IMR-90 (cell line): ENCODE results near the gene PAMR1. TPM values are rescaled to one million over a fixed set of nuclear protein-coding genes. Genes with fewer than 3 reads are reported as not detected.

Source experiments
- ATAC-seq: fragments of 200-7000 bp; cut with Tn5 transposase; 2 replicates; pipeline ENCODE4 v1.9.1; 2020; ENCODE audit warnings: low read depth, mild to moderate bottlenecking, moderate library complexity
- BruUV-seq: library from RNA; stranded (reverse); fragments of 400-500 nt; replicated peaks from 2 replicates; lab custom pipeline; 2021; lab: Mats Ljungman, UMichigan
- CTCF ChIA-PET: fragments of 300-600 bp; formaldehyde crosslinking; extraction: SDS; loops from one replicate; lab custom pipeline; 2021; ENCODE audit warnings: antibody characterized with exemption; lab: Yijun Ruan, JAX
- POLR2A ChIA-PET: fragments of 300-600 bp; sonication (Branson Sonifier 250); formaldehyde crosslinking; loops from one replicate; lab custom pipeline; 2022; ENCODE audit warnings: antibody characterized with exemption; ENCODE audit not compliant: unreplicated experiment; lab: Charles Lee
- DNase-seq: peaks from one replicate; pipeline ENCODE4 v3.0.0; 2013
- H2AFZ ChIP-seq: replicated peaks from 2 replicates; pipeline ENCODE3; 2013; ENCODE audit warnings: low read length, mild to moderate bottlenecking; ENCODE audit not compliant: poor library complexity
- H2AK5ac ChIP-seq: 2 replicates; pipeline ENCODE4 v1.6.1; 2013; ENCODE audit warnings: low read depth, low read length, inconsistent platforms
- H2AK9ac ChIP-seq: replicated peaks from 2 replicates; pipeline ENCODE3; 2013; ENCODE audit warnings: mild to moderate bottlenecking, low read depth, low read length, moderate library complexity; ENCODE audit not compliant: poor library complexity
- H2BK120ac ChIP-seq: 2 replicates; pipeline ENCODE4 v1.6.1; 2013; ENCODE audit warnings: low read depth, low read length, inconsistent platforms
- H2BK15ac ChIP-seq: 3 replicates; pipeline ENCODE4 v1.6.1; 2013; ENCODE audit warnings: low read depth, low read length, inconsistent platforms
- H2BK20ac ChIP-seq: 2 replicates; pipeline ENCODE4 v1.6.1; 2013; ENCODE audit warnings: low read depth, mild to moderate bottlenecking, inconsistent platforms, low read length, moderate library complexity
- H2BK5ac ChIP-seq: 2 replicates; pipeline ENCODE4 v1.6.1; 2013; ENCODE audit warnings: mild to moderate bottlenecking, low read depth, low read length, inconsistent platforms; ENCODE audit not compliant: poor library complexity, severe bottlenecking
- H3K14ac ChIP-seq: replicated peaks from 2 replicates; pipeline ENCODE4 v1.6.1; 2013; ENCODE audit warnings: low read depth, low read length, inconsistent platforms
- H3K18ac ChIP-seq: 2 replicates; pipeline ENCODE4 v1.6.1; 2013; ENCODE audit warnings: low read depth, low read length, control low read depth
- H3K23ac ChIP-seq: 2 replicates; pipeline ENCODE4 v1.6.1; 2013; ENCODE audit warnings: low read depth, low read length, inconsistent platforms
- H3K27ac ChIP-seq: 2 replicates; pipeline ENCODE4 v1.5.1; 2013; ENCODE audit warnings: mild to moderate bottlenecking, control low read depth, low read length; ENCODE audit not compliant: insufficient read depth
- H3K27me3 ChIP-seq: 2 replicates; pipeline ENCODE4 v1.6.1; 2013; ENCODE audit warnings: low read length; ENCODE audit not compliant: control insufficient read depth, insufficient read depth
- H3K36me3 ChIP-seq: 2 replicates; pipeline ENCODE4 v1.6.1; 2013; ENCODE audit warnings: low read length, mixed read lengths; ENCODE audit not compliant: control insufficient read depth, insufficient read depth
- H3K4ac ChIP-seq: 2 replicates; pipeline ENCODE4 v1.6.1; 2013; ENCODE audit warnings: low read depth, low read length, inconsistent platforms
- H3K4me1 ChIP-seq: 2 replicates; pipeline ENCODE4 v1.6.1; 2013; ENCODE audit warnings: low read length, mixed read lengths; ENCODE audit not compliant: control insufficient read depth, insufficient read depth
- H3K4me2 ChIP-seq: 2 replicates; pipeline ENCODE4 v1.6.1; 2013; ENCODE audit warnings: low read depth, mild to moderate bottlenecking, control low read depth, low read length, moderate library complexity
- H3K4me3 ChIP-seq: 2 replicates; pipeline ENCODE4 v1.5.1; 2013; ENCODE audit warnings: low read depth, mild to moderate bottlenecking, control low read depth, low read length, moderate library complexity; ENCODE audit not compliant: insufficient read depth
- H3K56ac ChIP-seq: 2 replicates; pipeline ENCODE4 v1.6.1; 2013; ENCODE audit warnings: low read length, inconsistent platforms; ENCODE audit not compliant: insufficient read depth; ENCODE audit errors: extremely low read depth
- H3K79me1 ChIP-seq, 2 experiments: 2 replicates each; pipeline ENCODE4 v1.6.1; 2013; ENCODE audit warnings: low read length in 2 of 2, inconsistent platforms in 1 of 2, low read depth in 1 of 2
- H3K9ac ChIP-seq: 2 replicates; pipeline ENCODE4 v1.6.1; 2013; ENCODE audit warnings: low read depth, low read length, control low read depth
- H3K9me1 ChIP-seq: 2 replicates; pipeline ENCODE4 v1.6.1; 2013; ENCODE audit warnings: low read length, inconsistent platforms; ENCODE audit not compliant: insufficient read depth
- H3K9me3 ChIP-seq: 2 replicates; pipeline ENCODE4 v1.6.1; 2013; ENCODE audit warnings: low read length; ENCODE audit not compliant: control insufficient read depth, insufficient read depth
- H4K20me1 ChIP-seq: 2 replicates; pipeline ENCODE4 v1.6.1; 2013; ENCODE audit warnings: low read length, inconsistent platforms; ENCODE audit not compliant: insufficient read depth
- H4K5ac ChIP-seq: 2 replicates; pipeline ENCODE4 v1.6.1; 2013; ENCODE audit warnings: mild to moderate bottlenecking, low read depth, low read length, control low read depth
- H4K8ac ChIP-seq, 2 experiments: 2 replicates each; pipeline ENCODE4 v1.6.1; 2013; ENCODE audit warnings: low read depth in 2 of 2, low read length in 2 of 2, control low read depth in 1 of 2, inconsistent platforms in 1 of 2
- H4K91ac ChIP-seq: 2 replicates; pipeline ENCODE4 v1.6.1; 2013; ENCODE audit warnings: low read depth, low read length, inconsistent platforms; ENCODE audit not compliant: insufficient read depth
- BHLHE40 ChIP-seq: fragments of 150-350 bp; IDR thresholded peaks from 2 replicates; pipeline ENCODE4 v1.6.1; 2016; ENCODE audit warnings: mild to moderate bottlenecking, low read depth, low read length
- FOS ChIP-seq: fragments of 150-350 bp; IDR thresholded peaks from 2 replicates; pipeline ENCODE4 v1.6.1; 2016; ENCODE audit warnings: low read depth, low read length
- MAZ ChIP-seq: IDR thresholded peaks from 2 replicates; pipeline ENCODE4 v1.6.1; 2012; ENCODE audit warnings: low read depth, mild to moderate bottlenecking, low read length, improper control_type of control experiment, moderate library complexity, borderline replicate concordance
- RFX5 ChIP-seq: IDR thresholded peaks from 2 replicates; pipeline ENCODE4 v1.8.0; 2012; ENCODE audit warnings: low read depth, mild to moderate bottlenecking, low read length, moderate library complexity
- SMC3 ChIP-seq: fragments of 150-350 bp; IDR thresholded peaks from 2 replicates; pipeline ENCODE4 v1.6.1; 2016; ENCODE audit warnings: low read depth, mild to moderate bottlenecking, antibody characterized with exemption, low read length, moderate library complexity
- WGBS, 2 experiments: methylation state at CpG; one replicate each; pipeline versions ENCODE4 v1.1.5 to v1.1.7; 2013; ENCODE audit warnings: missing lambda C conversion rate in 2 of 2; ENCODE audit not compliant: insufficient read length in 1 of 2; ENCODE audit errors: extremely low coverage in 2 of 2; 5-methylcytosine and 5-hydroxymethylcytosine counted together
- dilution Hi-C: fragments of 300-500 bp; cut with HindIII; formaldehyde crosslinking; loops from one replicate; pipeline ENCODE4 v1.14.3; 2018; ENCODE audit warnings: low sequenced_read_pairs; ENCODE audit not compliant: unreplicated experiment
- in situ Hi-C: fragments of 300-500 bp; cut with MboI; formaldehyde crosslinking; loops from 3 replicates; pipeline ENCODE4 v1.14.3; 2019; ENCODE audit warnings: low sequenced_read_pairs, inconsistent platforms, mixed read lengths
- intact Hi-C: fragments of 100-400 bp; cut with micrococcal nuclease; formaldehyde crosslinking; loops from 2 replicates; pipeline ENCODE4 v1.10.0; 2022
- polyA plus RNA-seq, 3 experiments: library from polyadenylated mRNA; depleted of rRNA; stranded (reverse); fragments of >200 nt; gene quantifications; 2 replicates each; pipeline ENCODE4 v1.2.3, GENCODE V29; 2012; ENCODE audit warnings: low replicate concordance in 1 of 3
- total RNA-seq: library from RNA; depleted of rRNA; stranded (reverse); fragments of >200 nt; gene quantifications from 2 replicates; pipeline ENCODE4 v1.2.3, GENCODE V29; 2012
- TF ChIP-seq, protein P1 (sequence below): fragments of 150-350 bp; IDR thresholded peaks from 2 replicates; pipeline ENCODE4 v1.6.1; 2016; ENCODE audit warnings: low read depth, mild to moderate bottlenecking, low read length, moderate library complexity, borderline replicate concordance

Gene PAMR1
- total and polyA plus RNA-seq, 2 of the 4 experiments (the other 2 are of a cell fraction) = 70.7 to 80.7 TPM

GRCh38 chr11:35470616-35471015, 54.8 kb downstream of the PAMR1 start:
- Histone ChIP-seq H2BK5ac (no peak overlapping the region), H2BK15ac (no peak overlapping the region), H2BK20ac (no peak overlapping the region), H3K27me3 (no peaks in the 10 kb centered on the region), H3K56ac (no peak overlapping the region), H3K4me2 (no peak overlapping the region), H2AK9ac (no peak overlapping the region), H4K5ac (no peak overlapping the region), H3K27ac (no peak overlapping the region), H3K9me1 (peaks cover 7% of the 10 kb centered on the region; the same call in 1 of the 2 replicates), H3K9ac (no peak overlapping the region), H3K9me3 (no peaks in the 10 kb centered on the region), H2AFZ (no peak overlapping the region), H2BK120ac (no peak overlapping the region), H3K36me3 (peaks cover 52% of the 10 kb centered on the region), H2AK5ac (no peak overlapping the region), H4K8ac (no peak overlapping the region), H4K91ac (no peak overlapping the region), H3K18ac (no peak overlapping the region), H3K79me1 (0 out of 4 replicates have a peak, but pooled peaks cover 0 to 6% of the 10 kb centered on the region in 2 experiments), H4K20me1 (no peaks in the 10 kb centered on the region), H3K4me3 (no peak overlapping the region), H3K23ac (no peak overlapping the region), H3K4me1 (no peaks in the 10 kb centered on the region), H3K4ac (no peak overlapping the region), H3K14ac (no peak overlapping the region)
- in situ Hi-C loops (no loop called here), dilution Hi-C loops (no loop called here), intact Hi-C loops (no loop called here)
- no peak for ATAC-seq
- ChIA-PET POLR2A (interaction anchor here (0.6 kb wide), 1 partner anchor 15 kb away, joined by 3 read pairs; no protein-coding TSS in a partner anchor), CTCF (no interaction called here)
- TF ChIP-seq MAZ (no peak), SMC3 (no peak), FOS (no peak), RFX5 (no peak), BHLHE40 (no peak)
- TF ChIP-seq, protein P1, sequence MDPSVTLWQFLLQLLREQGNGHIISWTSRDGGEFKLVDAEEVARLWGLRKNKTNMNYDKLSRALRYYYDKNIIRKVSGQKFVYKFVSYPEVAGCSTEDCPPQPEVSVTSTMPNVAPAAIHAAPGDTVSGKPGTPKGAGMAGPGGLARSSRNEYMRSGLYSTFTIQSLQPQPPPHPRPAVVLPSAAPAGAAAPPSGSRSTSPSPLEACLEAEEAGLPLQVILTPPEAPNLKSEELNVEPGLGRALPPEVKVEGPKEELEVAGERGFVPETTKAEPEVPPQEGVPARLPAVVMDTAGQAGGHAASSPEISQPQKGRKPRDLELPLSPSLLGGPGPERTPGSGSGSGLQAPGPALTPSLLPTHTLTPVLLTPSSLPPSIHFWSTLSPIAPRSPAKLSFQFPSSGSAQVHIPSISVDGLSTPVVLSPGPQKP = no peak
- BruUV-seq = no TSS peak
- DNase-seq = no peak
- WGBS, 2 experiments = 86% methylated on average over 3 of the region's 13 CpGs; no CpG with 5 or more reads in 1 of the 2 experiments
